ENCODE measurements around the gene FUCA2. TPM values are rescaled to one million over a fixed set of nuclear protein-coding genes. Genes with fewer than 3 reads are reported as not detected.
"Not testable (repeated sequence)": the region's sequence is repeated elsewhere in the genome, so short reads cannot be mapped to it uniquely, and the experiment has no call there.

FUCA2 gene
- total RNA-seq, 1 donor from 2014 or later: 52.3 TPM

- Mint-ChIP-seq H3K4me3 (no peak overlapping the region), H3K4me1 (peaks cover 18% of the 10 kb centered on the region), H3K27me3 (ENCODE audit: low read depth) (no peaks in the 10 kb centered on the region), H3K36me3 (peaks cover 18% of the 10 kb centered on the region), H3K9me3 (no peaks in the 10 kb centered on the region), H3K27ac (peak overlapping the region; percentile 83)
- no peak for DNase-seq (ENCODE audit: low spot score in 2 of 2, unreplicated experiment in 2 of 2)
- TF ChIP-seq, protein P1, sequence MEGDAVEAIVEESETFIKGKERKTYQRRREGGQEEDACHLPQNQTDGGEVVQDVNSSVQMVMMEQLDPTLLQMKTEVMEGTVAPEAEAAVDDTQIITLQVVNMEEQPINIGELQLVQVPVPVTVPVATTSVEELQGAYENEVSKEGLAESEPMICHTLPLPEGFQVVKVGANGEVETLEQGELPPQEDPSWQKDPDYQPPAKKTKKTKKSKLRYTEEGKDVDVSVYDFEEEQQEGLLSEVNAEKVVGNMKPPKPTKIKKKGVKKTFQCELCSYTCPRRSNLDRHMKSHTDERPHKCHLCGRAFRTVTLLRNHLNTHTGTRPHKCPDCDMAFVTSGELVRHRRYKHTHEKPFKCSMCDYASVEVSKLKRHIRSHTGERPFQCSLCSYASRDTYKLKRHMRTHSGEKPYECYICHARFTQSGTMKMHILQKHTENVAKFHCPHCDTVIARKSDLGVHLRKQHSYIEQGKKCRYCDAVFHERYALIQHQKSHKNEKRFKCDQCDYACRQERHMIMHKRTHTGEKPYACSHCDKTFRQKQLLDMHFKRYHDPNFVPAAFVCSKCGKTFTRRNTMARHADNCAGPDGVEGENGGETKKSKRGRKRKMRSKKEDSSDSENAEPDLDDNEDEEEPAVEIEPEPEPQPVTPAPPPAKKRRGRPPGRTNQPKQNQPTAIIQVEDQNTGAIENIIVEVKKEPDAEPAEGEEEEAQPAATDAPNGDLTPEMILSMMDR (IDR thresholded peaks at IDR 0.05; ENCODE audit: unreplicated experiment): no peak
These were observed 53.8 kb downstream of the FUCA2 start for GRCh38 chr6:143457563-143458359.

DNA sequence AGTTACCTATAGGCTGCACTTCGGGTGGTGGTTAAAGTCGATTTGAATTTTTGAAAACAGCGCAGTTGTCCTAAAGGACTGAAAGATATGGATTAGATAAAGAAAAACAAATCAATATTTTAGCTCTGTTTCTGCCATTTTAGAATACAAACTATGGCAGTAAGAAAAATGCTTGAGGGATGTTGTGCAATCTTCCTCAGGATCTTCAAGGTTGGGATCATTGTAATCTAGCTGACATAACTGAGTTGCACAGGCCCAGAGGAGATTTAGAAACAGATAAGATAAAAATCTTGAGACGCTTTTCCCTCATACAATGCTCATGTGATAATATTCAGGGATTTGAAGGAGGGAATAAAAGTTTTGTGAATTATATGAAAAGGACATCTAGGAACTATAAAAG lies 60.0 kb downstream of the FUCA2 start:
- Mint-ChIP-seq H3K27ac (peak overlapping the region; percentile 98), H3K4me3 (peak overlapping the region; percentile 98), H3K36me3 (peaks cover 7% of the 10 kb centered on the region), H3K4me1 (peaks cover 14% of the 10 kb centered on the region), H3K9me3 (no peaks in the 10 kb centered on the region), H3K27me3 (ENCODE audit: low read depth) (no peaks in the 10 kb centered on the region)
- TF ChIP-seq, protein P1 (IDR thresholded peaks at IDR 0.05; ENCODE audit: unreplicated experiment): no peak
- DNase-seq (ENCODE audit: low spot score in 2 of 2, unreplicated experiment in 2 of 2): no peak

GRCh38 chr6:143450453-143451371 lies 60.8 kb downstream of the FUCA2 start, which contains the start of the genes ADAT2 and PEX3:
Gene ADAT2 (minus strand): TSS chr6:143450695. CDS start chr6:143450658, 37 bp downstream.
Gene PEX3 (plus strand): TSS chr6:143450805. CDS start chr6:143451043, 238 bp downstream.
- Mint-ChIP-seq H3K4me1 (peaks cover 14% of the 10 kb centered on the region), H3K4me3 (peak within 1 kb of the TSS; percentile 98), H3K9me3 (no peaks in the 10 kb centered on the region), H3K36me3 (peaks cover 7% of the 10 kb centered on the region), H3K27ac (peak within 1 kb of the TSS; percentile 98), H3K27me3 (ENCODE audit: low read depth) (no peaks in the 10 kb centered on the region)
- TF ChIP-seq, protein P1 (IDR thresholded peaks at IDR 0.05; ENCODE audit: unreplicated experiment): no peak
- DNase-seq (ENCODE audit: low spot score in 2 of 2, unreplicated experiment in 2 of 2): peak; percentile 81 to 93

DNA sequence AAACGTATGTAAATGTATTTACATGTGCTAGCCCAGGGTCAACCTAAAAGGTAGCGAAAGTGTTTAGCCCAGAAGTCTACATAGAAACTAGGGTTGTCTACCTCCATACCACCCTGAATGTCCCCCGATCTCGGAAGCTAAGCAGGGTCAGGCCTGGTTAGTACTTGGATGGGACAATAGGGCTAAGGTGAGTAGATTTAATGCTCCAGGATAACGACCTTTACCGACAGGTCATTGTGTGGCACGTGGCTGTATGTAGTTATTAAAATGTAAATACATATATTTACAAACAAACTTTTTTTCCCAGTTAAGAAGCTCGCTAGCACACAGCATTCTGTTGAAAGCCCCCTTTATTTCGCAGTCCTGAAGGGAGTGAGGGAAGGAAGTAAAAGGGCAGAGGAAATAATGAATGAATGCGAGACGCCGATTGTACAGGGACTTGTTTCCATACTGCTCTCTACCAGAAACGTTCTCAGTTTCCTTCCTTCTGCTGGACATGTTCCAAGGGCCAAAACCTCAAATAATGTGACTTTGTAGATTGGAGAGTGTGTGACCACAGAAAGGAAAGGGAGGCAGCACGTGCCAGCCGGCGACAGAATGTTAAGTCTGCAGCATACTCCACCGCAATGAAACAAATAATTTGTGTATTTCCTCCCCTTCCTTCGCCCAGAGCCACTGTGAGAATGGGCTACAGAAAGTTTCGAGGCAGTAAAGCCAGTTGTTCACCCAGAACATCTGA lies 61.6 kb downstream of the FUCA2 start:
- peak overlapping the region; percentile 98 for H3K27ac Mint-ChIP-seq
- peaks cover 14% of the 10 kb centered on the region for H3K4me1 Mint-ChIP-seq
- TF ChIP-seq, protein P1 (IDR thresholded peaks at IDR 0.05; ENCODE audit: unreplicated experiment): no peak
- H3K4me3 Mint-ChIP-seq: peak overlapping the region; percentile 98
- peaks cover 6% of the 10 kb centered on the region for H3K36me3 Mint-ChIP-seq
- no peaks in the 10 kb centered on the region for H3K9me3 Mint-ChIP-seq
- DNase-seq (ENCODE audit: low spot score in 2 of 2, unreplicated experiment in 2 of 2): peak in 1 of 2 experiments; percentile 39
- no peaks in the 10 kb centered on the region for H3K27me3 Mint-ChIP-seq (ENCODE audit: low read depth)

DNA sequence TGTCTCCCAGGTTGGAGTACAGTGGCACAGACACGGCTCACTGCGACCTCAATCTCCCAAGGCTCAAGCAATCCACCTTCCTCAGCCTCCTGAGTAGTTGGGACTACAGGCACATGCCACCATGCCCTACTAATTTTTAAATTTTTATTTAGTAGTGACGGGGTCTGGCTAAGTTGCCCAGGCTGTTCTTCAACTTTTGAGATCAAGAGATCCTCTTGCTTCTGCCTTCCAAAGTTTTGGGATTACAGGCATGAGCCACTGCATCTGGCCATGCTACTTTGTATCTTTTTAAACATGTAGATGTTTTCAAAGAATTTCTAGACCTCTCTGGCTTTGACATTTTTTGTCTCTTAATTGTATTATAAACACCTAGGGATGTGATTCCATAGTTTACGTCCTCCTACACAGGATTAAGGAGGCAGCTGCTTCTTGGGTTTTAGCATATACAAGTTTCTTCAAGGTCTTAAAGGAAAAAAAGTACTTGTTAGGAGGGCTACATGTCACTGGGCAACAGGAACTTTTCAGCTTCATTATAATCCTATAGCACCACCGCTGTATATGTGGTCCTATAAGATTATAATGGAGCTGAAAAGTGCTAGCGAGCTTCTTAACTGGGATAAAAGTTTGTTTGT lies 62.3 kb downstream of the FUCA2 start:
- Mint-ChIP-seq H3K36me3 (no peaks in the 10 kb centered on the region), H3K9me3 (no peaks in the 10 kb centered on the region), H3K27ac (no peak overlapping the region), H3K4me1 (peaks cover 14% of the 10 kb centered on the region), H3K27me3 (ENCODE audit: low read depth) (no peaks in the 10 kb centered on the region), H3K4me3 (peak overlapping the region; percentile 98)
- TF ChIP-seq, protein P1 (IDR thresholded peaks at IDR 0.05; ENCODE audit: unreplicated experiment): no peak
- no peak for DNase-seq (ENCODE audit: low spot score in 2 of 2, unreplicated experiment in 2 of 2)

GRCh38 chr6:143447865-143448264 lies 63.7 kb downstream of the FUCA2 start:
- H3K4me1 Mint-ChIP-seq: peaks cover 14% of the 10 kb centered on the region
- not testable (repeated sequence) for H3K27me3 Mint-ChIP-seq (ENCODE audit: low read depth); H3K36me3 Mint-ChIP-seq; H3K4me3 Mint-ChIP-seq; H3K9me3 Mint-ChIP-seq; H3K27ac Mint-ChIP-seq; DNase-seq (ENCODE audit: low spot score in 2 of 2, unreplicated experiment in 2 of 2)

All from mesothelial cell of epicardium (in vitro differentiated cells).